Activated CD4-positive, alpha-beta T cell treated with anti-CD3 and anti-CD28 coated beads for 48 hours (primary cell): ENCODE measurements around the gene NSMF.

Experiments used
- DNase-seq: peaks from one replicate; pipeline ENCODE4 v3.0.0-alpha.2; 2020

The NSMF gene

DNA sequence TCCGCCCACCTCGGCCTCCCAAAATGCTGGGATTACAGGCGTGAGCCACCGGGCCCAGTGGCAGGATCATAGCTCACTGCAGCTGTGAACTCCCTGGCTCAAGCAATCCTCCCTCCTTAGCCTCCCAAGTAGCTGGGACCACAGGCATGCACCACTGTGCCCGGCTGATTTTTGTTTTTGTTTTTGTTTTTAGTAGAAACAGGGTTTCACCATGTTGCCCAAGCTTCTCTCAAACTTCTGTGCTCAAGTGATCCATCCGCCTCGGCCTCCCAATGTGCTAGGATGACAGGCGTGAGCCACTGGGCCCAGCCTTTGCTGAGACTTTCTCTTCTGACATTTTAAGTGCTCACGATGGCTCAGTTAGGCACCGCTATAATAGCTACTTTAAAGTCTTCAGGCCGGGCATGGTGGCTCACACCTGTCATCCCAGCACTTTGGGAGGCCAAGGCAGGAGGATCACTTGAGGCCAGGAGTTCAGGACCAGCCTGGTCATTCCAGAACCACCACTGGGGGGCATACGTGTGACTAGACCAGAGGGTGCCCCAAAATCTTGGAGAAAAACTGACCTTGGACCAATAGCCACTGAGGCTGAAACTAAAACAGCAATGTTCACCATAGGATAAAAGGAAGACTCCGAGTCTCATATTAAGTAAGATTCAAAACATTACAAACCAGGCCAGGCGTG lies 14.9 kb downstream of the NSMF start:
- DNase-seq = no peak

DNA sequence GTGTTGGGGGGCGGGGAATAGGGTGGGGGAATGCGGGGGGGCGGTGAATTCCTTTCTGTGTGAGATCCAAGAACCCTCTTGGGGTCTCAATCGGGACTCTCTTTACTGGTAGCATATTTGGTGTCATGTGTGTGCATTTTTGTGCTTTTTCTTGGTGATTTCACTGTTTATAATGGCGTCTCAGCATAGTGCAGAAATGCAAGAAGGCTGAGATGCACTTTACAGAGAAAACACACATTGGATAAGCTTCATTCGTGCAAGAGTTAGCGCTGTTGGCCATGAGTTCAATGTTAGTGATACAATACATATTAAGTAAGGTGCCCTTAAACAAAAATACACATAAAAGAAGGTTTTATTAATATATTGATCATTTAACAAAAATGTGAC lies 17.2 kb downstream of the NSMF start:
- DNase-seq = no peak

DNA sequence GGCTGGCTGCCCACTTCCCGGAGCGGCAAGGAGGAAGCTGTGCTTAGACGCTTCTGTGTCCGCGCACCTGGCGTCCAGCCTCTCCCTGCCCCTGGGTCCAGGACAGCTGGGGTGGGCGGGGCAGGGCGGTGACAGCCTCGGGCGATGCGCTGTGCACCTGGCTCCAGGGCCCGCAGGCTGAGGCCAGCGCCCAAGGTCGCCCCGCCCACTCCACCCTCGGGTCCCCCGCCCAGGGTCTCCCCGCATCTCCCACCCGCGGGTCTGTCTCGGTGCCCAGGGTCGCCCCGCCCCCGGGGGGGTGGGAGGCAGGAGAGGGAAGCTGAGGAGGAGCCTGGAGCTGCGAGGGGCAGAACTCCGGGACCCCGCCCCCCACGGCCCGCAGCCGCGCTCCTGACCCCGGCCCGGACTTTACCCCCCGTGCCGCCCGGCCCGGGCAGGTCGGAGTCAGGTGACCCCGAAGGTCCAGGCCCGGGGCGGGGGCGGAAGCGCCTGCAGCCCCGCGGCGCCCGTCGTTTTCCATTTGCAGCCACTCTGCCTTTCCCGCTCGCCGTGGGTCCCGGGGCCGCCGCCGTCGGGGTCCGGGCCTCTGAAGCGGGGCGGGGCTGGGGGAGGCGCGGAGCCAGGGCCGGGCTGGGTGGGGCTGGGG lies 17.7 kb downstream of the NSMF start, which contains the start of gene ENTPD8:
ENTPD8 (minus strand) TSS at position 69 of the 646 bp plus-strand sequence. CDS start 3,072 bp downstream, outside the sequence.
- no peak for DNase-seq

DNA sequence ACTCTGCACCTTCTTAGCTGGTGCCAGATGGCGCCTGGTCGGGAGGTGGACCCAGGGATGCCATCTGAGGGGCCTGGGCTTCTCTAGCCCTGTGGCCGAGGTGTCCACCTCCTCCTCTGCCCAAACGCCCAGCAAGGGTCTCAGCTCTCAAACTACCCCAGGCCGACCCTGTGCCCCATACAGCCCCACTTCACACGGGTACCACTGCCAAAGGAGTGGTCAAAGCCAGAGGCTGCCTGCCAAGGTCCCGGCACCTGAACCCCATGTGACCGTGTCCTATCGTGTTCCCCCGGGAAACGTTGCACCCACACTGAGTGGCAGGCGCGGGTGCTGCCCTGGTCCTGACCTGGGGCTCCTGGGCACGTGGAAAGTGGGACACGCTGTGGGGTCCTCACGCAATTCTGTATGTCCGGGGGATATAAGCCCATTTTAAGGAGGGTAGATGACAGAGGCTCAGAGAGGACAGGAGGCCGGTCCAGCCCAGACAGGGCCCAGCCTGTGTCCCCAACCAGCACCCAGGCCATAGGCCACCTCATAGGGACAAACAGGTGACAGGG lies 19.9 kb downstream of the NSMF start:
- DNase-seq = no peak

DNA sequence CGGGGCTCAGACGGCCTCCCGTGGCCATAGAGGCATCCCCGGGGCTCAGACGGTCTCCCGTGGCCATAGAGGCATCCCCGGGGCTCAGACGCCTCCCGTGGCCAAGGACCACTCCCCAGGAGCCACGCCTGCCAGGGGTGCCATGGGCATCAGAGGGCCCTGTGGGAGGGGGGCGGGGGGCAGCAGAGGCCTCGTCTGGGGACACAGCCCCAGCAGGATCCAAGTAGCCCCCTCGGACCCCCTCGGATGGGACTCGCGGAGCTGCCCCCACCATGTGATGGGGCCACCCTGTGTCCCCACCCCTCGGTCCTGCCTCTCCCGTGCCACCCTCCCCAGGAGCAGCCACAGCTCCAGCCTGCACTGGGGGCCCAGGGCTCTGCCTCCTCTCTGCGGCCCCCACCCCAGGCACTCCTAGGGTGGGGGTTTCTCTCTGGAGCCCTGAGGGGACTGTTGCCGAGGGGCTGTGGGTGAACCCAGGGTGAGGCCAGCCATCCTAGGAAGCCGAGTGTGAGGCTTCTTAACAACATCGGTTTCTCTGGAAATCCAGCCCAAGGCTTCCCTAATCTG lies 20.5 kb downstream of the NSMF start:
- DNase-seq = no peak

DNA sequence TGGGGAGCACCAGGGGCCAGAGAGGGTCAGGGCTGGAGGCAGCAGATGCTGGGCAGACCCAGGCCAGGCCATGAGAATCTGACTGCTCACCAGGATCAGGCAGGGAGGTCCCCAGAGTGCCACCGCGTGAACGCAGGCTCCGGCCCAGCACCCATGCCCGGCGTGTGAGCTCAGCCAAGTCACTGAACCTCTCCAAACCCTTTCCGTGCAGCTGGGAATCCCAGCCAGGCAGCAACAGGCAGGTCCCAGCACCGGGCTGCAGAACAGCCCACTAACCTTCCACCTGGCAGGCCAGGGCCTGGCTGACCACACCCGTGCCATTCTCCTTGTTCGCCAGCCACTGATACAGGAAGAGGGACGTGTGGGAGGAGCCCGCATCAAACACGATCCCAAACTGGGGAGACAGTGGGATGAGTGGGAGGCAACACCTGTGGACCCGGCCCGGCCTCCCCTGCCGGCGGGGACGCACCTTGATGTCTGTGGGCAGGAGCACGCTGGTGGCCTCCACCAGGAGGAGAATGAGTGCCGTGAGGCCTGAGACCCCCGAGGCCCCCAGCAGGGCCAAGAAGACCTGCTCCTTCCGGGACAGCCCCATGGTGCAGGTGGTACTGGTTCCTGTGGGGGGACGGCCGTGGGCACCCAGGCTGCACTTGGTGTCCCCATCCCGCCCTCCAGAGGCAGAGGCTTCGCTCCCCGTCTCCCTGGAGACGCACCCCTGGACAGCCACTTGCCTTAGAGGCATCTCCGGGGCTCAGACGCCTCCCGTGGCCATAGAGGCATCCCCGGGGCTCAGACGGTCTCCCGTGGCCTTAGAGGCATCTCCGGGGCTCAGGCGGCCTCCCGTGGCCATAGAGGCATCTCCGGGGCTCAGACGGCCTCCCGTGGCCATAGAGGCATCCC lies 21.2 kb downstream of the NSMF start:
- DNase-seq = no peak

DNA sequence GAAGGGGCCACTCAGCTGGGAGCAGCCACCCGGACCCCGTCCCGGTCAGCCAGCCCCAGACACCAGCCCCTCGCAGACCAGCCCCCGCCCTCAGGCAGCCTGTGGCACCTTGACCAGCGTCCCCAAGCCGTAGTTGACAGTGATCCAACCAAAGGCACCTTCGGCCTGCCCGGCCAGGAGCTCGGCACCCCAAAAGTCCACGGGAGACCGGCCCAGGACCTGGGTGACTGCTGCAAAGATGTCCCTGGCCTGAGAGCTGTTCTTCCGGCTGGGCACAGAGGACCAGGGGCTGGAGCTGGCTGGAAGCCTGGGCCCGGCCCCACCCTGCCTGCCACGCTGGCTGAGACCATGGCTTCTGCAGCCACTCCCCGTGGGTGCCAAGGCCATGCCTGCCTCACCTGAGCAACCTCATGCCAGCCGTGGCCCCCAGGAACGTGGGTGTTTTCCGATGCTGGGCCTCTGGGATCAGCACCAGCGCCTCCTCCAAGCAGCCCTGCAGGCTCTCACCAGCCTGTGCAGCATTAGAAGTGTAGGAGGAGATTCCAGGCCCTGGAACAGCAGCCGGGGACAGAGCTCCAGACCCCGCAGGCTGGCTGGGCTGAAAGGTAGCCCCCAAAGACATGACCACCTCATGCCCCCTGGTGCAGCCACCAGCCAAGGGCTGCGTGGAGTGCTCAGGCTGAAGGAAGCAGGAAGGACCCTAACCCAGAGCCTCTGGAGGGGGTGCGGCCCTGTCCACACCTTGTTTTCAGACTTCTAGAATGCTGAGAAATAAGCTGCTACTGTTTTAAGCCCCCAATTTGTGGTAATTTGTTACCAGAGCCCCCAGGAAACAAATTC lies 22.2 kb downstream of the NSMF start:
- no peak for DNase-seq

DNA sequence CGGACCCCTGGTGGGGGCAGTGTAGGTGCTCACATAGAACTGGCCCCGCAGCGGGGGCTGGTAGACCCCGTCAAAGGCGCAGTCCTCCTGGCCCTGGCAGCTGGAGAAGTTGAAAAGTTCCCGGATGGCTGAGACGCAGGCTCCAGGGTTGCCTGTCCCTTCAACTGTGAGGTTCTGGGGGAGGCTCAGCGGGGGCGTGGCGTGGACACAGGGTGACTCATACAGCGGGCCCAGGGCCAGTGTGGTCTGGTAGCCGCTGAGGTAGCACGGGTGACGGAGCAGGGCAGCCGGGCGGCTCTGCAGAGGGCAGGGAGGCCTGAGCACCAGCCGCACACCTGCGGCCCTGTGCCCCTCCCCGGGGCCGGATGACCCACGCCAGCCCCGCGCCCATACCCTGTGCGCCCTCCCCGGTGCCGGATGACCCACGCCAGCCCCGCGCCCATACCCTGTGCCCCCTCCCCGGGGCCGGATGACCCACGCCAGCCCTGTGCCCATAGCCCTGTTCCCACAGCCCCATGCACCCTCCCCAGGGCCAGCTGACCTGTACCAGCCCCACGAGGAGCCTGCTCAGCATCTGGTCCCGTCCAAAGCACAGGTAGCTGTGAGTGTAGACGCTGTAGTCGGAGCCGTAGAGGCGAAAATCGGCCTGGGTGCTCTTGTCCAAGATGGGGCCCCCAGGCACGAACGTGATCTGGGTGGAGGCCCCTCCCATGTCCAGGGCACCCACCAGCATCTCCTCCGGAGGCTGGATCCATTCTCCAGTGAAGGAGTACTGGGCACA lies 23.0 kb downstream of the NSMF start:
- no peak for DNase-seq

DNA sequence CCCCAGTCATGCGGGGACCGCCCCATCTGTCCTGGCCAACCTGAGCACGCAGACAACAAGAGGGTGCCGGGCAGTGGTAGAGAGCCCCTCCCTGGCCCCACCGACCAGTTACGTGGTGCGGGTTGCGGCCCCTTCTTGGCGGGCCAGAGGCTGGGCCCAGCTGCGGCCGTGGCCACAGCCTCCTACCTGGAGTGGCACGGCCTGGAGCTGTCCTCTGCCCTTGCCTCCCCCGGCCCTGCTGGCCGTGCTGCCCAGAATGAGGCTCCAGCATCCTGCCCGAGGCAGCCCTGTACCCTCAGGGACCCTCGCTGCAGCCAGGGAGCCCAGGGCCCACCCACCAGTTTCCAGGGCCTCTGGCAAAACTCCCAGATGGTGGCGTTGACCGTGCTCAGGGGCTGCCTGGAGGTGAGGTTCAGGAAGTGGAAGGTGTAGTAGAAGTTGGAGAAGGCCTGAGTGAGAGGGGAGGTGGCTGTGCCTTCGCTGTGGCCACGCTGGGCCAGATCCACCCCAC lies 23.7 kb downstream of the NSMF start:
- DNase-seq = no peak

DNA sequence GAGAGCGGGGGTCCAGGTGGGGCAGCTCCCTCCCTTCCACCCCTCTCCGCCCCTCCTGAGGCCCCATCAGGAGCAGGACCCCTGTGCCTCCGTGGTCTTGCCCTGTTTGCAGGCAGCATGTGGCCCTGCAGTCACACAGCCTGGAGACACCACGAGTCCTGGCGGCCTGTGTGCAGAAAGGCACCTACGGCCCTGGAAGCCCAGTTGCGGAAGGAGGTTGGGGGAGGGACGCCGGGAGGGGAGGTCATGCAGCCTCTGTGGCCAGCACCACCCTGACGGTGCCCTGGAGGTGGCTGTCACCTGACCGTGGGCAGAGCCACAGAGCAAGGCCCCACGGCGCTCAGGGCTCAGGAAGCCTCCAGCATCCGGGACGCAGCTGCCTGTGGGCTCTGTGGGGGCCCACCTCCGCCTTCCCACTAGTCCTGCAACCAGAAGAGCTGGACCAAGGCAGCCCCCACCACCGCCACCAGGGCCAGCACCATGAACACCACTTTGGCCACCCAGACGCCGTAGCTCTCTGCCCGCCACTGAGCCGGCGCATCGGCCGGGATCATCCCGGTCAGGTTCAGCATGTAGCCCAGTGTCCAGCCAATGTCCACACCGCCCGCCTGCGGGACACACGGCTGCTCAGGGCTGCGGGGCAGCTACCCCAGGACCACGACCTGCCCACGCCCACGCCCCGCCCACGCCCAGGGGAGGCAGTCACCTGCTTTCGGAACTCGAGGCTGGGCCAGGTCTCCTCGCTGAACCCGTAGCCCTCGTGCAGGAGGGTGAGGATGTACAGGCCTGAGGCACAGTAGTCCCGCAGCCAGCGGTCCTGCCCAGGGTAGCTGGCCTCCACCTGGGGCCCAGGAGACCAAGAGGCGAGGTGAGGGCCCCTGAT lies 24.4 kb downstream of the NSMF start:
- DNase-seq = no peak

DNA sequence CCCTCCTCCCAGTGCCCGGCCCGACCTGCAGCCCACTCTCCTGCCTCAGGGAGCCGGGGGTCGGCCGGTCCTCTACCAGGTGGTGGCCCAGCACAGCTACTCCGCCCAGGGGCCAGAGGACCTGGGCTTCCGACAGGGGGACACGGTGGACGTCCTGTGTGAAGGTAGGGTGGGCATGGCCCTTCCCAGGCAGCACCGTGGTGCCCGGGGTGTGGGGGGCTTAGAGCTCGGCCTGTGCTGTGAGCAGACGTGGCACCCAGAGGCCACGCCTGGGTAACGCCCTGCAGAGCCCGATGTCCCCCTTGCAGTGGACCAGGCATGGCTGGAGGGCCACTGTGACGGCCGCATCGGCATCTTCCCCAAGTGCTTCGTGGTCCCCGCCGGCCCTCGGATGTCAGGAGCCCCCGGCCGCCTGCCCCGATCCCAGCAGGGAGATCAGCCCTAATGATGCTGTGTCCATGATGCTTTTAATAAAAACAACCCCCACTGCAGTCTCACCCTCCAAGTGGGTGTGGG lies 25.2 kb downstream of the NSMF start:
- DNase-seq = no peak

DNA sequence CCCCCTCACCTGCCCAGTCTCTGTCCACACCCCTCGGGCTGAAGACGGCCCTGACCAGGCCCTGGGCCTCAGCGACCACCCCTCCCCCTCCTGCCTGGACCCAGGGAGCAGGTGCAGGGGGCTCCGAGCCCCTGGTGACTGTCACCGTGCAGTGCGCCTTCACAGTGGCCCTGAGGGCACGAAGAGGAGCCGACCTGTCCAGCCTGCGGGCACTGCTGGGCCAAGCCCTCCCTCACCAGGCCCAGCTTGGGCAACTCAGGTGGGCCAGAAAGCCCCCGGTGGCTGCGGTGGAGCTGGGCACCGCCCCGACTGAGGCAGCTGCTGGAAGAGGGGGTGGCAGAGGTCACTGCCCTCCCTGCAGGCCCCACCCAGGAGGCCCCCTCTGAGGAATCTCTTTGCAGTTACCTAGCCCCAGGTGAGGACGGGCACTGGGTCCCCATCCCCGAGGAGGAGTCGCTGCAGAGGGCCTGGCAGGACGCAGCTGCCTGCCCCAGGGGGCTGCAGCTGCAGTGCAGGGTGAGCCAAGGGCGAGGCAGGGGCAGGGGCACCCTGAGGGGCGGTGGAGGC lies 25.7 kb downstream of the NSMF start:
- no peak for DNase-seq

DNA sequence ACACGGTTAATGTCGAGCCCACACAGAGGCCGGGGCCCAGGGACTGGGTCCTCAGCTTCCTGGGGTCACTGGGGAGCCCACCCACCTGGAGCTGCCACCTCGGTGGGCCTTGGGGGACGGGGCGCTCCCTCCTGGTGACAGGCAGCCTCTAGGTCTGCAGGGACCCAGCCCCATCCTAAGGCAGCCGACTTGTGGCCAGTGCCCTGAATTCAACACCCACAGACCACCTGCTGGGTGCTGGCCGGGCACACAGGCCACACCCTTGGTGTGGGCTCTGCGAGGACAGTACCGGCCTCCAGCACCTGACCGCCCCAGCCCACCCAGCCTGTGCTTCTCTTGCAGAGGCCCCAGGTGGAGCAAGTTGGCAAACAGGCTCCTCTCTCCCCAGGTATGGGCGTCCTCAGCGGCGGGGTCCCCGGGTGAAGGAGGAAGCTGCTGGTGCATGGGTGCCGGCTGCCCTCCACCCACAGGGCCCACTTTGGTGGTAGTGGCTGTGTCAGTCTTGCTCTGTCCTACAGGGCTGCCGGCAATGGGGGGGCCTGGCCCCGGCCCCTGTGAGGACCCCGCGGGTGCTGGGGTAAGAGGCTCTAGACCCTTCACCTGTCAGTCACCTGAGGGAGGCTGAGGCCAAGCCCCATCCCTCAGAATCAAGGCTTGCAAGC lies 26.3 kb downstream of the NSMF start:
- DNase-seq = no peak

DNA sequence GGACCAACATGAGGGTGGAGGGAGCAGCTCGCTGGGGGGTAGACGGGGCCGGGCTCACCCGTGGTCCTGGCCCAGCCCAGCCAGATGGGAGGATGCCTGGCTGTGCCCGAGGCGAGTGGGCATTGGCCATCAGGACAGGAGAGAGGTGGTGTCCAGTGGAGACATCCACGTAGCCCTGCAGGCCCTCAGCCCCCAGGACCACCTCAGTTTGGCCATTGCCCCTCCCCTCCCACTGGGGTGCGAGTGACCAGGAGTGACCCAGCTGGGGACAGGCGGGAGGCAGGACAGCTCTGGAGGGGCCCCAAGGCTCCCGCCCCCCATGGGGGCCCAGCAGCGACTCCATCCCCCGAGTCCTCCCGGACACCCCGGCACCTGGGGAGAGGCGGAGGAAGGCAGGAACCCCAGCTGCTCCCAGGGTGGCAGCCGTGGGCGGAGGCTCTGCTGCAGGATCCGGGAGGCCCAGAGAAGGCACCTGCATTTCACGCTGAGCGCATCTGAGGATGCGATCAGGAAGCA lies 27.7 kb downstream of the NSMF start:
- no peak for DNase-seq

DNA sequence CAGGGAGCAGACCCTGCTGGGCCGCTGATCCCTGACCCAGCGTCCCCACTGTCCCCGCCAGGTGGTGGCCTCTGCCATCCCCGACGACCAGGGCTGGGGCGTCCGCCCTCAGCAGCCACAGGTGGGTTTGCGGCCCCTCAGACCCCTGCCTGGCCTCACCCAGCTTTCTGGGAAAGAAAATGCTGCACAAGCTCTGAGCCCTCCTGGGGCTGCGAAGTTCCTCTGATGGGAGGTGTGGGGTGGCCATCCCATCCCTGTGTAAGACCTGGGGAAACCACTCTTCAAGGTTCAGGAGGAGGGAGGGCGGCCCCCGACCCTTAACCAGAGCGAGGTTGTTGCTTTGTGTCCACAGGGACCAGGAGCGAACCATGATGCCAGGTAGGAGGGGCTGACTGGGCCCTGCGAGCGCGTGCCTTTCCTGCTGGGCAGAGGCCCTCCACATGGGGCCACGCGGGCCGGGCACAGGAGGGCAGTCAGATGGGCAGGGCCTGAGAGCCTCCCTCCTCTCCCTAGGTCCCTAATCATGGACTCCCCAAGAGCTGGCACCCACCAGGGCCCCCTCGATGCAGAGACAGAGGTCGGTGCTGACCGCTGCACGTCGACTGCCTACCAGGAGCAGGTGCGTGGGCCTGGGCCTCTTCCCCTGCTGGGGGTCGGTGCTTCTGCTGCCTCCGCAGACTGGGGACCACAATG lies 28.3 kb downstream of the NSMF start:
- DNase-seq = no peak

DNA sequence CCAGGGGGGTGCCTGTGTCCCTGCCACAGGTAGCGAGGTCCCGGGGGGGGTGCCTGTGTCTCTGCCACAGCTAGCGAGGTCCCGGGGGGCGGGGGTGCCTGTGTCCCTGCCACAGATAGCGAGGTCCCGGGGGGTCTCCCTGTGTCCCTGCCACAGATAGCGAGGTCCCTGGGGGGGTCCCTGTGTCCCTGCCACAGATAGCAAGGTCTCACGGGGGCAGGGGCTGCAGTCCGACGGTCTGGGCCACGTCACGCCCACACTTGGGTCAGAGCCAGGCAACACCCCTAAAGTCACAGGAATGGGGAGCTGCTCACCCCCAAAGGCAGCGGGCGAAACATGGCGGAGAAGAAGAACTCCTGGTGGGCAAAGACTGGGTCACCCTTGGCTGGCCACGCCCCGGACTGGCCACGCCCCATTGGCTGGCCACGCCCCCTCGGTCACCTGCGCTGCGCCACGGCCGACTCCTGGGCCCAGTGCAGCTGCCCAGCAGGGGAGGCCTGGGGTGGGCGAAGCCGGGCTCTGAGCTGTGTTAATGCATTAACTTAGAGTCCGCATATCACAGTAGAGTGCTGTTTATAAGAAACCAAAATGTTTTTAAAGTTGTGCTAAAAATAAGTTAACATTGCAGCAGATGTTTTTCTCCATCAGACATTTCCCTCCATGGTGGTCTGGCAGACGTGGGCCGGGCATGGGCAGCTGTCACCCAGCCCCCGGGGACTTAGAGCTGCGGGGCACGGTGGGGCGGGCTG lies 29.0 kb downstream of the NSMF start:
- DNase-seq = no peak

DNA sequence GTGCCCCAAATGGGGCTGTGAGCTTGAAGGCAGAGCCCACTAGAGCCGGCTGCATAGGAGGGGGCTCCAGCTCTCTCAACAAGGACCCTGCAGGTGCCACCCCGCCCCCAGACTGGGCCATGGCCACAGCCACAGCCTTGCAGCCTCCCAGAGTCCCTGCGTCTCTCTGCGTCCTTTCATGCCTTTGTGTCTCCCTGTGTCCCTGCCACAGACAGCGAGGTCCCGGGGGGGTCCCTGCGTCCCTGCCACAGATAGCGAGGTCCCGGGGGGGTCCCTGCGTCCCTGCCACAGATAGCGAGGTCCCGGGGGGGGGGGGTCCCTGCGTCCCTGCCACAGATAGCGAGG lies 29.6 kb downstream of the NSMF start:
- DNase-seq = no peak
